A673 (cell line): ENCODE results near the gene S100A5. TPM values are rescaled to one million over a fixed set of nuclear protein-coding genes. Genes with fewer than 3 reads are reported as not detected.
"Not testable (repeated sequence)": the region's sequence is repeated elsewhere in the genome, so short reads cannot be mapped to it uniquely, and the experiment has no call there.

ENCODE experiments used
- BruUV-seq: library from RNA; stranded (reverse); fragments of 400-500 nt; replicated peaks from 2 replicates; lab custom pipeline; 2021; lab: Mats Ljungman, UMichigan
- CTCF ChIA-PET: fragments of 300-600 bp; sonication (Branson Sonifier 250); formaldehyde crosslinking; loops from one replicate; lab custom pipeline; 2022; ENCODE audit warnings: antibody characterized with exemption; lab: Charles Lee
- POLR2A ChIA-PET: fragments of 300-600 bp; sonication (Branson Sonifier 250); formaldehyde crosslinking; loops from one replicate; lab custom pipeline; 2022; ENCODE audit warnings: antibody characterized with exemption; ENCODE audit not compliant: low non-redundant PET; lab: Charles Lee
- DNase-seq: peaks from one replicate; pipeline ENCODE4 v3.0.0-alpha.2; 2015; ENCODE audit warnings: low spot score
- H3K27ac ChIP-seq: fragments of 200-600 bp; sonication (generic); 2 replicates; pipeline ENCODE4 v1.5.1; 2016; ENCODE audit warnings: mixed run types, low read depth, mild to moderate bottlenecking, mixed read lengths, antibody characterized with exemption, low read length; ENCODE audit not compliant: poor library complexity, severe bottlenecking
- H3K27me3 ChIP-seq: fragments of 200-600 bp; sonication (generic); replicated peaks from 2 replicates; pipeline ENCODE4 v1.6.1; 2017; ENCODE audit warnings: mixed run types, low read depth, mild to moderate bottlenecking, mixed read lengths, antibody characterized with exemption, low read length; ENCODE audit not compliant: insufficient read depth, poor library complexity
- H3K36me3 ChIP-seq: fragments of 200-600 bp; sonication (generic); 2 replicates; pipeline ENCODE4 v1.6.1; 2016; ENCODE audit warnings: mixed run types, mild to moderate bottlenecking, mixed read lengths, antibody characterized with exemption, low read length; ENCODE audit not compliant: insufficient read depth, poor library complexity, severe bottlenecking
- H3K4me1 ChIP-seq: fragments of 200-600 bp; sonication (generic); 2 replicates; pipeline ENCODE4 v1.6.1; 2017; ENCODE audit warnings: mixed run types, mild to moderate bottlenecking, mixed read lengths, antibody characterized with exemption, low read length; ENCODE audit not compliant: insufficient read depth, poor library complexity, severe bottlenecking
- H3K4me3 ChIP-seq: fragments of 200-600 bp; sonication (generic); 2 replicates; pipeline ENCODE4 v1.5.1; 2016; ENCODE audit warnings: low read depth, mixed run types, mild to moderate bottlenecking, mixed read lengths, low read length; ENCODE audit not compliant: poor library complexity, severe bottlenecking
- H3K9me3 ChIP-seq: fragments of 200-600 bp; sonication (generic); 2 replicates; pipeline ENCODE4 v1.6.1; 2016; ENCODE audit warnings: mixed run types, low read depth, mild to moderate bottlenecking, mixed read lengths, antibody characterized with exemption, low read length; ENCODE audit not compliant: poor library complexity, severe bottlenecking
- CTCF ChIP-seq: fragments of 300-800, 200-600 bp; sonication (generic); conservative IDR thresholded peaks from 2 replicates; pipeline ENCODE4 v1.5.1; 2017; ENCODE audit warnings: low read depth, mild to moderate bottlenecking, antibody characterized with exemption, low read length, moderate library complexity, mixed read lengths
- EZH2 ChIP-seq: fragments of 200-600 bp; sonication (generic); IDR thresholded peaks from 2 replicates; pipeline ENCODE4 v1.6.1; 2017; ENCODE audit warnings: borderline replicate concordance, low read depth, mild to moderate bottlenecking, mixed read lengths, antibody characterized with exemption, low read length; ENCODE audit not compliant: poor library complexity, severe bottlenecking
- intact Hi-C: fragments of 100-400 bp; cut with micrococcal nuclease; formaldehyde crosslinking; loops from one replicate; pipeline ENCODE4 v1.10.0; 2022; ENCODE audit not compliant: unreplicated experiment
- total RNA-seq: library from RNA; stranded (reverse); gene quantifications from 2 replicates; pipeline ENCODE4 v1.2.3, GENCODE V29; 2021

S100A5 gene
- total RNA-seq, 1 experiment from 2014 or later: not detected

DNA sequence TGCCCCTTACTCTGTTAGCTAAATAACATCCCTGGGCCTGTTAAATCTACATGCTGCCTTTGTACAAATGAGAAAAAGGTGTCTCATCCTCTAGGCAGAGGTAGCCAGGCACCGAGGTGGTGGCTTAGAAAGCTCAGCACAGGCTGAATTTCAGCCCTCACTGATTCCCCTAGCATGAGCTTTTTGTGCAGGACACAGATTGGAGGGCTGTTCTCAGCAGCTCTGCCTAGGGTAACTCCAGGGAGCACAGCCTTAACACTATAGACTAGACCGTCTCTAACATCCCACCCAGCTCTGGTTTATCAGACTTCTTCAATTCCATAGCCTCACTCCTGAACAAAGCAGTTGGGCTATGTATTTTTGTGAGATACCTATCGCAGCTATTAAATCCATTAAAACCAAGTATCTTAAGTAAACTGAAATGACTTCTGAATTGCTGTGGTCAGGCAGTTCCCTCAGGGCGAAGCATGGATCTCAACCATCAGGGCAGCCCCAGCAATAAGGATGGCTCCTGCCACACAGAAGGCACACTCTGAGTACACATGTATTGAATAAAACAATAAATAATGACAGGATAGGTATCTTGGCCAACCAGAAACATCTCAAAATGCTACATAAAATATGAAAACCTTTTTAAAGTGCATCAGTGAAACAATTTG is 19.8 kb downstream of the S100A5 start:
- no peaks in the 10 kb centered on the region for H3K27me3 ChIP-seq
- no TSS peak for BruUV-seq
- no peak for DNase-seq
- CTCF ChIA-PET: interaction anchor here (0.9 to 1.1 kb wide), 2 partner anchors 10 to 12 kb away, joined by 3 read pairs; no protein-coding TSS in a partner anchor
- POLR2A ChIA-PET: no interaction called here
- H3K27ac ChIP-seq: no peak overlapping the region
- intact Hi-C loops: no loop called here
- TF ChIP-seq EZH2 (no peak), CTCF (no peak)
- H3K4me1 ChIP-seq: no peaks in the 10 kb centered on the region
- no peaks in the 10 kb centered on the region for H3K9me3 ChIP-seq
- no peak overlapping the region for H3K4me3 ChIP-seq
- no peaks in the 10 kb centered on the region for H3K36me3 ChIP-seq

- H3K27ac ChIP-seq, H3K36me3 ChIP-seq, intact Hi-C loops, BruUV-seq, H3K4me1 ChIP-seq, POLR2A ChIA-PET, H3K9me3 ChIP-seq, DNase-seq, H3K27me3 ChIP-seq, H3K4me3 ChIP-seq: not testable (repeated sequence)
- CTCF ChIA-PET: interaction anchor here (0.9 to 1.1 kb wide), 2 partner anchors 10 to 12 kb away, joined by 3 read pairs; no protein-coding TSS in a partner anchor
Measured at GRCh38 chr1:153520137-153520691, 20.5 kb downstream of the S100A5 start.

DNA sequence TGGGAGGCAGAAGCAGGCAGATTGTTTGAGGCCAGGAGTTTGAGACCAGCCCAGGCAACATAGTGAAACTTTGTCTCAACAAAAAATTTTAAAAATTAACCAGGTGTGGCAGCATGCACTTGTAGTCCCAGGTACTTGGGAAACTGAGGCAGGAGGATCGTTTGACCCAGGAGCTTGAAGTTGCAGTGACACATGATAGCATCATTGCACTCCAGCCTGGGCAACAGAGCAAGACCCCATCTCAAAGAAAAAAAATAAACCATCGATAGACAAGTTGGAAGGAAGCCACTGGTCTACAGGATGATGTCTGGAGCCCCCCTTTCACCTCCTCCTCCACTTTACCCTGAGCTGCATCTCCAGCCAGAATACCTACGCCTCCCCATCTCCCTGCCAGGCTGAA is 21.5 kb downstream of the S100A5 start:
- BruUV-seq: no TSS peak
- Histone ChIP-seq H3K27ac (no peak overlapping the region), H3K9me3 (no peaks in the 10 kb centered on the region), H3K4me1 (no peaks in the 10 kb centered on the region), H3K27me3 (no peaks in the 10 kb centered on the region), H3K36me3 (no peaks in the 10 kb centered on the region), H3K4me3 (no peak overlapping the region)
- POLR2A ChIA-PET: no interaction called here
- TF ChIP-seq CTCF (no peak), EZH2 (no peak)
- CTCF ChIA-PET: no interaction called here
- intact Hi-C loops: loop anchor here (10.0 kb wide), 2 partner anchors 256 to 466 kb away; partner anchors contain the start of genes RAB13 and SLC27A3
- no peak for DNase-seq
